Naive thymus-derived CD8-positive, alpha-beta T cell (primary cell): ENCODE data around the gene SIT1. TPM values are rescaled to one million over a fixed set of nuclear protein-coding genes. Genes with fewer than 3 reads are reported as not detected.
A peak's percentile ranks its signal among the peaks of the same experiment; 100 is the strongest.
"Not testable (repeated sequence)": the region's sequence is repeated elsewhere in the genome, so short reads cannot be mapped to it uniquely, and the experiment has no call there.

ENCODE experiments used
- ATAC-seq, 2 donors: fragments of 150-1000 bp; cut with Tn5 transposase in 1 of 2; sonication (Bioruptor Pico), chemical (Tn5 transposase) in 1 of 2; 1 replicate in 1 of 2; 2 replicates in 1 of 2; pipeline ENCODE4 v1.10.0; 2021; ENCODE audit warnings: mild to moderate bottlenecking in 2 of 2, moderate library complexity in 2 of 2
- POLR2A ChIA-PET: fragments of 350-600 bp; sonication (Branson Sonifier 250); formaldehyde crosslinking; loops from one replicate; lab custom pipeline; 2021; ENCODE audit warnings: antibody characterized with exemption; lab: Charles Lee
- DNase-seq, 10 donors: peaks; one replicate each; pipeline versions ENCODE4 v3.0.0 to v3.0.0-alpha.2; 2020 to 2022
- H3K27ac Mint-ChIP-seq, 10 donors: one replicate each; pipeline ENCODE4 v1.8.0; 2020 to 2022; ENCODE audit warnings: mild to moderate bottlenecking in 10 of 10, mixed read lengths in 10 of 10, moderate library complexity in 4 of 10, inconsistent platforms in 1 of 10
- H3K27me3 Mint-ChIP-seq, 5 donors: one replicate each; pipeline ENCODE4 v1.8.0; 2021 to 2022; ENCODE audit warnings: mixed read lengths in 5 of 5
- H3K36me3 Mint-ChIP-seq, 3 donors: one replicate each; pipeline ENCODE4 v1.8.0; 2020 to 2022; ENCODE audit warnings: mixed read lengths in 3 of 3, mild to moderate bottlenecking in 2 of 3, inconsistent platforms in 1 of 3
- H3K4me1 Mint-ChIP-seq, 4 donors: one replicate each; pipeline ENCODE4 v1.8.0; 2021 to 2022; ENCODE audit warnings: mixed read lengths in 4 of 4
- H3K4me3 Mint-ChIP-seq, 10 donors: one replicate each; pipeline ENCODE4 v1.8.0; 2020 to 2022; ENCODE audit warnings: mild to moderate bottlenecking in 10 of 10, mixed read lengths in 10 of 10, moderate library complexity in 6 of 10, inconsistent platforms in 1 of 10
- H3K9me3 Mint-ChIP-seq, 9 donors: one replicate each; pipeline ENCODE4 v1.8.0; 2020 to 2022; ENCODE audit warnings: mixed read lengths in 9 of 9, mild to moderate bottlenecking in 3 of 9, inconsistent platforms in 1 of 9, moderate library complexity in 1 of 9
- polyA plus RNA-seq, 3 donors: library from polyadenylated mRNA; unstranded; fragments of 300-500 nt; fragmentation: Illumina TruSeq; gene quantifications; one replicate each; pipeline ENCODE4 v1.2.3, GENCODE V29; 2021
- total RNA-seq, 8 experiments: library from RNA in 2 of 8; stranded (reverse) in 2 of 8; gene quantifications; one replicate each; pipeline ENCODE4 v1.2.3 and lab custom pipeline; 2021 to 2026

SIT1 gene
- total and polyA plus RNA-seq, 5 experiments from 2014 or later, result 24.2 to 128 (median 82.2) TPM

DNA sequence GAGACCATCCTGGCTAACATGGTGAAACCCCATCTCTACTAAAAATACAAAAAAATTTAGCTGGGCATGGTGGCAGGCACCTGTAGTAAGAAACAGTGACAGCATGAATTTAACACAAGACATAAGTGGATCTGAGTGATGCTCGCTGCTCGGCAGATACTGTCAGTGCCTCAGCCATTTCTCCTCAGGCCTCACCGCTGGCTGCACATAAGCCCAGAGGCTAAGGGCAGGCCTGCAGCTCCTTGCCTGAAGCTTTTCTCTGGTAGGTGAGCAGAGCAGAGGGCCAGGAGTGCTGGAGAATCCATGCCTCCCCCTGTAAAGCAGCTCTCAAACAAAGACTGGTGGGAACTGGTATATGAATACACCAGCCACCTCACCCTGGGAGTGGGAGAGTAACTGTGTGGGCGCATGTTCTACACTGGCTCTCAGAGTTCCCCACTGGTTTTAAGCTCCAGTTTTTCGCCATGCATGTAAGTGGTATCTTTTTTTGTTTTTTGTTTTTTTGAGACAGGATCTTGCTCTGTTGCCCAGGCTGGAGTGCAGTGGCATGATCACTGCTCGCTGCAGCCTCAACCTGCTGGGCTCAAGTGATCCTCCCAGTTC, 22.2 kb downstream of the SIT1 start:
- POLR2A ChIA-PET, result interaction anchor here (0.7 to 2.4 kb wide), 2 partner anchors 9 to 17 kb away, joined by 3 to 9 read pairs; no protein-coding TSS in a partner anchor
- DNase-seq, result no peak
- H3K27me3 Mint-ChIP-seq, result no peaks in the 10 kb centered on the region
- no peak overlapping the region for H3K27ac Mint-ChIP-seq
- no peaks in the 10 kb centered on the region for H3K36me3 Mint-ChIP-seq
- H3K4me1 Mint-ChIP-seq, result peaks cover 4 to 21% (median 8%) of the 10 kb centered on the region in 4 donors
- ATAC-seq, result no peak
- no peaks in the 10 kb centered on the region for H3K9me3 Mint-ChIP-seq
- H3K4me3 Mint-ChIP-seq, result no peak overlapping the region

DNA sequence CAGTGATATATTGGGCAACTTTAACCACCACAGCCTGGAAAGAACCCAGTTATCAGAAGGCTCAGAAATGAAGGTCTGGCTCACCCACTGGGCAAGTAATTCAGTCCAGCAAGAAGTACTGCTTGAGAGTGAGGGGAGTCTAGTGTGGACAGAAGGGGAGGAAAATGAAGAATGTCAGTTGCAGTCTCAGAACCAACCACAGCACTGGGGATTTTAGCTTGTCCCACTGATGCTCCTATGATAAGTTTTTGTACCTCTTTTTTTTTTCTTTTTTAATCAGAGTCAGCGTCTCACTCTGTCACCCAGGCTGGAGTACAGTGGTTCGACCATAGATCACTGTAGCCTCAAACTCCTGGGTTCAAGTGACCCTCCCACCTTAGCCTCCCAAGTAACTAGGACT, 23.2 kb downstream of the SIT1 start:
- no peaks in the 10 kb centered on the region for H3K27me3 Mint-ChIP-seq
- no peaks in the 10 kb centered on the region for H3K36me3 Mint-ChIP-seq
- DNase-seq, result no peak
- no peak for ATAC-seq
- H3K9me3 Mint-ChIP-seq, result no peaks in the 10 kb centered on the region
- no peak overlapping the region for H3K27ac Mint-ChIP-seq
- POLR2A ChIA-PET, result no interaction called here
- H3K4me3 Mint-ChIP-seq, result no peak overlapping the region
- H3K4me1 Mint-ChIP-seq, result peaks cover 4 to 21% (median 8%) of the 10 kb centered on the region in 4 donors

DNA sequence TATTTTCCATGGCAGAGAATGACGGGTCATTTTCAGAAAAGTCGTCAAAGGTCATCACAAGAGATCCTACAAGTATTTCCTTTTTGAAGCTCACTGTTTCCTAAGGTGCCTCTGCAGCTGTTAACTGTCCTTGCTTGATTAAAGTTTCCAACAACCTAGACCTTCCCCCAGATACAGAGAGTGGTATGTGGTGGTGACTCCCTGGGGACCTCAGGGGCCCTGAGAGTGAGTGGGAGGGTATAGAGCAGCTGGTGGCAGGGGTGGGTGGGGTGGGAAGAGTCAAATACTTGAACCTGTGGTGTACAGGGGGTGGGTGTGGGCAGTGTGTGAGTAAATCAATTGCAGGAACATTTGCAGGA, 31.0 kb downstream of the SIT1 start:
- peak overlapping the region; percentile 78 to 98 (median 93) for H3K27ac Mint-ChIP-seq
- no peaks in the 10 kb centered on the region for H3K27me3 Mint-ChIP-seq
- DNase-seq (peak in 1 of 10 donors; percentile 28), ATAC-seq (peak; percentile 4 to 13)
- peaks cover 26 to 76% (median 46%) of the 10 kb centered on the region in 4 donors for H3K4me1 Mint-ChIP-seq
- H3K4me3 Mint-ChIP-seq, result peak overlapping the region in 8 of 10 donors; percentile 40 to 94 (median 89)
- POLR2A ChIA-PET, result interaction anchor here (0.7 to 6.3 kb wide), 14 partner anchors 9 to 137 kb away, joined by 3 to 95 read pairs (median 6); partner anchors contain the start of genes ARHGEF39, CREB3, SIT1 and TLN1
- H3K36me3 Mint-ChIP-seq, result no peaks in the 10 kb centered on the region
- H3K9me3 Mint-ChIP-seq, result no peaks in the 10 kb centered on the region

DNA sequence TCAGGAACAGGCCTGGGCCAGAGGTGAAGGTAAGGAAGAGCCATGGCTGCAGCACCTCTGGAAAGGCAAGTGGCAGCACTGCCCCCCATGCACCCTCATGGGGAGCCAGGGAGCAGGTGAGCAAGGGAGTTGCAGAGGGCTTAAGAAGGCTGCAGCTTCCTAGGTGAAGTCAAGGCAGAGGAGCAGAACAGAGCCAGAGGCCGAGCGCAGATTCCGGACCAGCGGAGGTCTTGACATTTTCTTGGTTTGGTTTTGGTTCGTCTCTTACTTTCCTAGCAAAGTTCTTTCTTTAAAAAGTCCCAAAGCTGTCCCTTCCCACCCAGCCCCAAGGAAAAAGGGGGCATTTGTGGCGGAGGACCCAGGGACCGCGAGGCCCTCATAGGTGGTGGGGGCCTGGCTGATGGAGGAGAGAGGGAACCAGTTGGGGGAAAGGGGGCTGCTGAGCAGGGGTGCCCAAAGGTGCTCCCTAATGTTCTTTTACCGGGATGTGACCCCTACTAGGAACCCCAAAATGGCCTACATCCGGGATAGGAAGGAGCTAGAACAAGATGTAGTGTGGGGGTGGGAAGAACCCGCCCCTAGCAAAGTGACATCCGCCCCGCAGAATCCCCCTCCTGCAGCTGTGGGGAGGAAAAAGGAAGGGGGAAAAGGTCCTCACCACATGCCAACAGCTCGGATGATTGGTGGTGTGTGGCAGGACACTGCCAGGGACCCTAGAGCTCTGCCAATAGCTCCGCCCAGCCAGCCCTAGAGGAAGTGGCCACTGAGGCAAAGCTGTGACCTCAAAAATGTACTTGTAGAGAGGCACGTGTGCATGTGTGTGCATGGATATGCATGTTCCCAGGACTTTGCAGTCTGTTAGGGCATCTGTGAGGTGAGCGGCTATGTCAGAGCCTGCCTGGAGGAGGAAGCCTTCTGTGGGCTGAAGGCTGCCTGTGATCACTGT, 31.6 kb downstream of the SIT1 start:
- Mint-ChIP-seq H3K36me3 (no peaks in the 10 kb centered on the region), H3K9me3 (no peaks in the 10 kb centered on the region), H3K27me3 (no peaks in the 10 kb centered on the region), H3K4me3 (peak overlapping the region; percentile 46 to 94 (median 86)), H3K27ac (peak overlapping the region; percentile 78 to 98 (median 93)), H3K4me1 (peaks cover 28 to 83% (median 45%) of the 10 kb centered on the region in 4 donors)
- DNase-seq, result peak in 6 of 10 donors; percentile 17 to 43 (median 32)
- peak; percentile 21 to 61 for ATAC-seq
- POLR2A ChIA-PET, result interaction anchor here (0.6 to 6.3 kb wide), 13 partner anchors 8 to 115 kb away, joined by 3 to 95 read pairs (median 6); partner anchors contain the start of genes ARHGEF39, CREB3, SIT1 and TLN1

DNA sequence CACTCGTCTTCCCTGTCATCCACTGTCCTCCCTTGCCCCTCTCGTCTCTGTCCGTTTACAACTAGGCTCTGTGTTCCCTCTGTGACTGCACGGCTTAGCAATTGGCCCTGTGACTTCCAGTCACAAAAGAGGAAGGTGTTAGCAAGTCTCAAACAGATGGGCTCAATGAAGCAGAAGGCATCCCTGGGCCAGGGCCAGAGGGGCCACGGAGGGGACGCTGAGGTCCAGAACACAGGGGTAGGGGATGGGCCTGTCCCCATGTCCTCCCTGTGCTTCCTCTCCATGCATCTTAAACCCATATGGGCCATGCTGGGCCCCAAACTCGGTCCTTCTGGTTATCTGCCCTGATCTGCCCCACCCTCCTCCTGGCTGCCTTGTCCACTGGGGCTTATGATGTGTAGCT, 32.4 kb downstream of the SIT1 start, which contains the start of gene CD72:
Gene CD72 (minus strand): TSS at position 89 of the 403 bp plus-strand sequence. CDS start 110 bp downstream, outside the sequence.
- Mint-ChIP-seq H3K27me3 (no peaks in the 10 kb centered on the region), H3K4me3 (peak within 1 kb of the TSS; percentile 82 to 94 (median 87)), H3K27ac (peak within 1 kb of the TSS; percentile 90 to 98 (median 94)), H3K36me3 (no peaks in the 10 kb centered on the region), H3K4me1 (peaks cover 31 to 88% (median 45%) of the 10 kb centered on the region in 4 donors), H3K9me3 (no peaks in the 10 kb centered on the region)
- POLR2A ChIA-PET, result interaction anchor here (0.6 to 6.3 kb wide), 8 partner anchors 13 to 130 kb away, joined by 3 to 95 read pairs (median 7); partner anchors contain the start of genes GBA2, RGP1, SIT1 and TESK1
- DNase-seq (no peak), ATAC-seq (no peak)

DNA sequence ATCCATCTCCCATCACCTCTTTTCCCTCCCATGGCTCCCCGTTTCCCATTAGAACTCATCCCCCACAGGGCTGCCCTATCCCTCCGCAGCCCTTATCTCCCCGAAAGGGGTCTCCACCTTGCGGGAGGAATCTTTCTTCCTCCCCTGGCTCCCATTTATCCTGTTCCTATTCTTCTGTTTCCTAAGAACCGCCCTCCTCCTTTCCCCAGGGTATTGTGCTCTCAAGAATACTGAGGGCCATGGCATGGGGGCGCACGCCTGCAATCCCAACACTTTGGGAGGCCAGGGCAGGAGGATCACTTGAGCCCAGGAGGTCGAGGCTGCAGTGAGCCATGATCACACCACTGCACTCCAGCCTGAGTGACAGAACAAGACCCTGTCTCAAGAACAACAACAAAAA, 33.2 kb downstream of the SIT1 start:
- DNase-seq (no peak), ATAC-seq (no peak)
- H3K4me3 Mint-ChIP-seq, result peak overlapping the region; percentile 82 to 94 (median 87)
- no peaks in the 10 kb centered on the region for H3K36me3 Mint-ChIP-seq
- no peaks in the 10 kb centered on the region for H3K27me3 Mint-ChIP-seq
- POLR2A ChIA-PET, result interaction anchor here (0.6 to 6.3 kb wide), 16 partner anchors 13 to 286 kb away, joined by 3 to 95 read pairs (median 7); partner anchors contain the start of genes ARHGEF39, CCDC107, CREB3 and GBA2
- H3K9me3 Mint-ChIP-seq, result no peaks in the 10 kb centered on the region
- H3K27ac Mint-ChIP-seq, result peak overlapping the region; percentile 90 to 98 (median 94)
- H3K4me1 Mint-ChIP-seq, result peaks cover 32 to 92% (median 45%) of the 10 kb centered on the region in 4 donors

DNA sequence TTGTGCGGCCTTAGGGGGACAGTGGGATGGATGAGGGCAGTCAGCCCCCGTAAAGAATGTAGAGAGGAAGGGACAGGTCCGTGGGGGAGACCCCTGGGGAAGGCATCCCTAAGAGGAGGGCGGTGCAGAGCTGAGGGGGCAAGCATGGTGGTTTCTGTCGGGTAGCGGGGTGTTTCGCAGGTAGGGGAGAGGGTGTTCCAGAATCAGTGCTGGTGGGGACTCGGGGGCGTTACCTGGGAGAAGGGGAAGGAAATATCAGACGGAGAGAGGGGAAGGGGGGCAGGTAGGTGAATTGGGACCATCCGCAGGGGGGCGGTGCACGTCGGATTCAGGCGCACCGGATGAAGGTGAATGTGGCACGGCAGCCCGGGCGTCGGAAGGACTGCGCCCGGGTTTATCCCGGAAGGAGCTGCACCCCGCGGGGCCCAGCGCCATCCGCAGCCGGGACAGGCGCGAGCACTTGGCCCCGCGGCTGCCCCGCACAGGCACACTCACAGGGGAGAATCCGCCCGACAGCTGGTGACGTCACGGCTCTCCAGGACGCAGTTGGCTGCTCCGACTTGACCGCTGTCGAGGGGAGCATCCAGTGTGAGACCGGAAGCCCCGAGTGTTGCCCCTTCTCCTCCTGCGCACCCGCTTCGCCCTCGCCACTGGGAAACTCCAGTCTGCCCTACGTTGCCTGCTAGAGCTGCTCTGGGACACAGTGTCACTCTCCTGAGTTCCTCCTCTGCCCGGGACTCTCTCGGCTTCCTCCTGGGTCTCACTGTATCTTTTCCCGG, 33.9 kb downstream of the SIT1 start:
- POLR2A ChIA-PET, result interaction anchor here (0.7 to 6.3 kb wide), 18 partner anchors 9 to 197 kb away, joined by 3 to 95 read pairs (median 6); partner anchors contain the start of genes ARHGEF39, CCDC107, CREB3 and GBA2
- peak; percentile 74 to 84 for ATAC-seq
- H3K4me3 Mint-ChIP-seq, result peak overlapping the region; percentile 82 to 94 (median 87)
- H3K36me3 Mint-ChIP-seq, result no peaks in the 10 kb centered on the region
- H3K9me3 Mint-ChIP-seq, result no peaks in the 10 kb centered on the region
- peak overlapping the region; percentile 90 to 98 (median 94) for H3K27ac Mint-ChIP-seq
- DNase-seq, result peak; percentile 53 to 84 (median 64)
- no peaks in the 10 kb centered on the region for H3K27me3 Mint-ChIP-seq
- peaks cover 32 to 88% (median 45%) of the 10 kb centered on the region in 4 donors for H3K4me1 Mint-ChIP-seq

DNA sequence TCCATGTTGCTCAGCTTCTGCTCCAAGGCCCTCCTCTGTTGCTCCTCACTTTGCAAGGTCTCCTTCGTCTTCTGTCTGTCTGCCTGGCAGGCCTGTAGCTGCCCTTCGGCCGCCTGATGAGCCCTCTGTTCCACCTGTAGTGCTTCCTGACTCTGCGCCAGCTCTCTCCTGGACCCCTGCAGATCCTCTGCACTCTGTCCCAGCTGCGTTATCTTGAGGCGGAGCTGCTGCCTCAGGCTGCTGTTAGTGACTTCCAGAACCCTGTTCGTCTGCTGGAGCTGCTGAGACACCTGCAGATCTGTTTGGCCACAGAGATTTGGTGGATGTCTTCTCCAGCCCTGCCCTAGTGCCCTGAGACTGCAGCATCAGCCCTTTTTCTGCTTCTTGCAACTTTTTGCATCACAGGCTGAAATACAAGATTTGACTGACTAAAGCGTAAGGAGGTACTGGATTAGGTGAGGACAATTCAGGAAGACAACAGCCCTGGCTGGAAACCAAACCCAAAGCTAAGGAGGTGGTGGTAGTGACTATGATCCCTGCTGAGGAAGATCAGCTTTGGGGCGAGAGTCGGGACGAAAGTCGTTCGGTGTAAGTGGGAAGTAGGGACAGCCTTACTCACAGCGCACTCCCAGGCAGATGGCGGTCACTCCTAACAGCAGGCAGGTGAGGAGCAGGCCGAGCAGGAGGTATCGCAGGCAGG, 34.6 kb downstream of the SIT1 start:
- H3K27ac Mint-ChIP-seq, result peak overlapping the region; percentile 87 to 98 (median 94)
- H3K9me3 Mint-ChIP-seq, result no peaks in the 10 kb centered on the region
- DNase-seq, result no peak
- H3K4me3 Mint-ChIP-seq, result peak overlapping the region; percentile 82 to 94 (median 87)
- POLR2A ChIA-PET, result interaction anchor here (0.7 to 6.3 kb wide), 17 partner anchors 8 to 198 kb away, joined by 3 to 95 read pairs (median 5); partner anchors contain the start of genes ARHGEF39, CCDC107, CREB3 and RMRP
- no peaks in the 10 kb centered on the region for H3K27me3 Mint-ChIP-seq
- no peak for ATAC-seq
- no peaks in the 10 kb centered on the region for H3K36me3 Mint-ChIP-seq
- peaks cover 37 to 88% (median 51%) of the 10 kb centered on the region in 4 donors for H3K4me1 Mint-ChIP-seq

DNA sequence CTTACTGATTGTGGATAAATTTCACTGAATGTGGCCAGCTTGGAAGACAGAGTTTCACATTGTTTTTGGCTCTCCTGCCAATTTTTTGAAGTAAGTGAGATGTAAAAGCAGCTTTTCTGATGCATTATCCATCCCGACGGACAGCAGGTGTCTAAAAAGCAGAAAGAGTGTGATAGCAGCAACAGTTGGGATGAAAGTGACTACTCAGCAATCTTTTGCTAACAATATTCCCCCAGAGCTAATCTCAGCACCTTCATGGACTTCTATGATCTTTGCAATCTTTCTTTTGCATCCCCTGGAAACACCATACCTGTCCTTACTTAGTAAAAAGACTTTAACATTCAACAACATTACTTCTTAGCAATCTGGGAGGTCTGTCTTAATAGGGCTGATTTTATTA, 37.9 kb downstream of the SIT1 start:
- H3K4me1 Mint-ChIP-seq, result peaks cover 25 to 62% (median 31%) of the 10 kb centered on the region in 4 donors
- no peaks in the 10 kb centered on the region for H3K27me3 Mint-ChIP-seq
- DNase-seq (no peak), ATAC-seq (no peak)
- H3K36me3 Mint-ChIP-seq, result peaks cover 0 to 16% (median 0%) of the 10 kb centered on the region in 3 donors
- H3K9me3 Mint-ChIP-seq, result no peaks in the 10 kb centered on the region
- POLR2A ChIA-PET, result interaction anchor here (0.7 kb wide), 1 partner anchor 35 kb away, joined by 3 read pairs; no protein-coding TSS in a partner anchor
- no peak overlapping the region for H3K4me3 Mint-ChIP-seq
- peak overlapping the region in 2 of 10 donors; percentile 57 to 73 for H3K27ac Mint-ChIP-seq

DNA sequence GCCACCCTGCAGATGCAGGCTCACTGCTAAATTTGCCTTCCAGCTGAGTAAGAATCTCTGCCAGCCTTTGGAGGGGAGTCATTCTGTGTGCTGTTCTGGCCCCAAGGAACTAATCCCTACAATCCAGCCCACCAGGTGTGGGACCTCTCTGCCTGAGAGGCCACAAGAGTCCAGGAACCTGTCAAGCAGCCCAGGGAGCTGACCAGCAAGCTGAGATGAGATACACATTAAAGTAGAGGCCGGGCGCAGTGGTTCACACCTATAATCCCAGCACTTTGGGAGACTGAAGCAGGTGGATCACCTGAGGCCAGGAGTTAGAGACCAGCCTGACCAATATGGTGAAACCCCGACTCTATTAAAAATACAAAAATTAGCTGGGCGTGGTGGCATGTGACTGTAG, 38.7 kb downstream of the SIT1 start:
- H3K27ac Mint-ChIP-seq, DNase-seq, ATAC-seq, H3K27me3 Mint-ChIP-seq, H3K9me3 Mint-ChIP-seq, H3K4me3 Mint-ChIP-seq: not testable (repeated sequence)
- POLR2A ChIA-PET, result interaction anchor here (0.9 to 2.2 kb wide), 3 partner anchors 38 to 120 kb away, joined by 3 to 11 read pairs (median 9); partner anchors contain the start of genes CCDC107, CREB3, RMRP and SIT1
- Mint-ChIP-seq H3K4me1 (peaks cover 22 to 61% (median 29%) of the 10 kb centered on the region in 4 donors), H3K36me3 (peaks cover 0 to 22% (median 0%) of the 10 kb centered on the region in 3 donors)
